ENCODE measurements around the gene CD47. TPM values are rescaled to one million over a fixed set of nuclear protein-coding genes. Genes with fewer than 3 reads are reported as not detected.

Gene CD47
- total and polyA plus RNA-seq, 3 donors from 2014 or later, result 43.5 to 129 (median 49.9) TPM

DNA sequence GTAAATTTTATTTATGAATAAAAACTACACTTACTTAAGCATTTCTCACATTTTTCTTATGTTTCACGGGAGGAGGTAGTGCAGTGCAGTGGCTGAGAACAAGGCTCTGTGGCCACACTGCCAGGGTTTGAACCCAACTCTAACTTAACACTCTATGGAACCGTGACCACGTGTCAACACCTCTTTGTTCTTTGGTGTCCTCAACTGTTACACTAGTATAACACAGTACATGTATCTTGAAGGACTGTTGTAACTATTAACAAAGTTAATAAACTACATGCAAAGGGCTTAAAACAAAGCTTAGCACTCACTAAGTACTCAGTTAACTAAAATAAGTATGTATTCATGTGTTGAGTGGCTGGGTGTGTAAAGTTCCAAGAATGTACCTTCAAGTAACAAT is 19.5 kb downstream of the CD47 start:
- DNase-seq, result no peak
- peaks cover 3% of the 10 kb centered on the region for H3K4me1 ChIP-seq
- H3K27me3 ChIP-seq, result no peaks in the 10 kb centered on the region
- intact Hi-C loops (cut with DNase I; ENCODE audit: low total_unique reads), result no loop called here
- no peak overlapping the region for H3K27ac ChIP-seq
- no peak for TF ChIP-seq POLR2A (IDR thresholded peaks at IDR 0.05)
- TF ChIP-seq, protein P1, sequence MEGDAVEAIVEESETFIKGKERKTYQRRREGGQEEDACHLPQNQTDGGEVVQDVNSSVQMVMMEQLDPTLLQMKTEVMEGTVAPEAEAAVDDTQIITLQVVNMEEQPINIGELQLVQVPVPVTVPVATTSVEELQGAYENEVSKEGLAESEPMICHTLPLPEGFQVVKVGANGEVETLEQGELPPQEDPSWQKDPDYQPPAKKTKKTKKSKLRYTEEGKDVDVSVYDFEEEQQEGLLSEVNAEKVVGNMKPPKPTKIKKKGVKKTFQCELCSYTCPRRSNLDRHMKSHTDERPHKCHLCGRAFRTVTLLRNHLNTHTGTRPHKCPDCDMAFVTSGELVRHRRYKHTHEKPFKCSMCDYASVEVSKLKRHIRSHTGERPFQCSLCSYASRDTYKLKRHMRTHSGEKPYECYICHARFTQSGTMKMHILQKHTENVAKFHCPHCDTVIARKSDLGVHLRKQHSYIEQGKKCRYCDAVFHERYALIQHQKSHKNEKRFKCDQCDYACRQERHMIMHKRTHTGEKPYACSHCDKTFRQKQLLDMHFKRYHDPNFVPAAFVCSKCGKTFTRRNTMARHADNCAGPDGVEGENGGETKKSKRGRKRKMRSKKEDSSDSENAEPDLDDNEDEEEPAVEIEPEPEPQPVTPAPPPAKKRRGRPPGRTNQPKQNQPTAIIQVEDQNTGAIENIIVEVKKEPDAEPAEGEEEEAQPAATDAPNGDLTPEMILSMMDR (IDR thresholded peaks at IDR 0.05), result no peak
- WGBS, 2 donors, result 95% methylated on average over 3 of the region's 3 CpGs
- no peaks in the 10 kb centered on the region for H3K9me3 ChIP-seq
- no peaks in the 10 kb centered on the region for H3K36me3 ChIP-seq (ENCODE audit: low read depth, missing control alignments)
- no peak overlapping the region for H3K4me3 ChIP-seq

DNA sequence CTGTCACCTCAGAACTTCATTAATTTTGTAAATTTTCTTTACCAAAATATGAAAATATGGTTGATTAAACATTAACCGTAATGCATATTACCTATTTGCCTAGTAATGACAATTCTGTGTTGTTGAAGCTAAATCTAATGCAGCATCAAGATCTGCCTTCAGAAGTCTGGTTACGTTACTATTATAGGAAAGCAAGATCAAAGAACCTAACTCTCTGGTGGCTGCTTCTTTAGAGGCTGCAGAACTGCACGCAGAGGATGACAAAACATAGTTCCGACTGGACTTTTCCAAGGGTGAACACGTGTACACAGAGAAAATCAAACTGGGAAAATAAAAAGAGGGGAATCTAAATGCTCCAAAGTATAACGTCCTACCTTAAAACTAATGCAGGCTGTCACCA is 20.5 kb downstream of the CD47 start:
- WGBS, 2 donors, result 77 to 78% methylated on average over 6 of the region's 6 CpGs
- no peak overlapping the region for H3K4me3 ChIP-seq
- H3K9me3 ChIP-seq, result no peaks in the 10 kb centered on the region
- no peaks in the 10 kb centered on the region for H3K36me3 ChIP-seq (ENCODE audit: low read depth, missing control alignments)
- intact Hi-C loops (cut with DNase I; ENCODE audit: low total_unique reads), result no loop called here
- no peak for TF ChIP-seq POLR2A (IDR thresholded peaks at IDR 0.05)
- TF ChIP-seq, protein P1 (IDR thresholded peaks at IDR 0.05), result no peak
- DNase-seq, result no peak
- no peak overlapping the region for H3K27ac ChIP-seq
- no peaks in the 10 kb centered on the region for H3K27me3 ChIP-seq
- peaks cover 3% of the 10 kb centered on the region for H3K4me1 ChIP-seq

DNA sequence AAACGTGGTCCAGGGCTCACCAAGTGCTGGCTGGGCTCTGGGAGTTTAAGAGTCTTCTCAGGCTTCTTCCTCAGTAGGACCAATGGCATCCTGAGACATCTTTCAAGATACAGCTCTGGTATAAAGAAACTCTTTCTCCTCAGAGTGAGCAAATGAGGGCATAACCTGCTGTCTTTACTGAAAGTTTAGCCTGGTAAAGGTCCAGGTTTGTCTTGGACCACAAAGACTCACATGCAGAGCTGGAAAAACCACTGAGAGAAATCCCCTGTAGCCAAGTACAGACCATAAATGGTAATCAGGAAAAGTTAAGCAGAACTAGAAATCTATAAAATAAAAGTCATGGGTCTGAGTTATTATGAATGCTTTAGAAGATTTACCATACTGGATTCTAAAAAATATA is 23.1 kb downstream of the CD47 start:
- H3K36me3 ChIP-seq (ENCODE audit: low read depth, missing control alignments), result no peaks in the 10 kb centered on the region
- no peaks in the 10 kb centered on the region for H3K27me3 ChIP-seq
- peaks cover 3% of the 10 kb centered on the region for H3K4me1 ChIP-seq
- WGBS, 2 donors, result 33 to 36% methylated on average over 1 of the region's 1 CpG
- no peak for DNase-seq
- TF ChIP-seq, protein P1 (IDR thresholded peaks at IDR 0.05), result no peak
- TF ChIP-seq POLR2A (IDR thresholded peaks at IDR 0.05), result no peak
- H3K9me3 ChIP-seq, result no peaks in the 10 kb centered on the region
- H3K27ac ChIP-seq, result no peak overlapping the region
- intact Hi-C loops (cut with DNase I; ENCODE audit: low total_unique reads), result no loop called here
- no peak overlapping the region for H3K4me3 ChIP-seq

- TF ChIP-seq, protein P1 (IDR thresholded peaks at IDR 0.05), result no peak
- no peak for TF ChIP-seq POLR2A (IDR thresholded peaks at IDR 0.05)
- Histone ChIP-seq H3K9me3 (no peaks in the 10 kb centered on the region), H3K27me3 (no peaks in the 10 kb centered on the region), H3K36me3 (ENCODE audit: low read depth, missing control alignments) (no peaks in the 10 kb centered on the region), H3K27ac (no peak overlapping the region), H3K4me1 (peaks cover 3% of the 10 kb centered on the region), H3K4me3 (no peak overlapping the region)
- intact Hi-C loops (cut with DNase I; ENCODE audit: low total_unique reads), result no loop called here
- no peak for DNase-seq
Measured at GRCh38 chr3:108065096-108065495, 25.7 kb downstream of the CD47 start.

GRCh38 chr3:108064293-108064887 is 26.4 kb downstream of the CD47 start:
- H3K36me3 ChIP-seq (ENCODE audit: low read depth, missing control alignments), result no peaks in the 10 kb centered on the region
- H3K4me3 ChIP-seq, result no peak overlapping the region
- H3K4me1 ChIP-seq, result peaks cover 3% of the 10 kb centered on the region
- no peaks in the 10 kb centered on the region for H3K27me3 ChIP-seq
- H3K27ac ChIP-seq, result no peak overlapping the region
- no peak for DNase-seq
- H3K9me3 ChIP-seq, result no peaks in the 10 kb centered on the region
- TF ChIP-seq POLR2A (IDR thresholded peaks at IDR 0.05), result no peak
- TF ChIP-seq, protein P1 (IDR thresholded peaks at IDR 0.05), result no peak
- WGBS, 2 donors, result 90 to 100% methylated on average over 1 of the region's 1 CpG
- intact Hi-C loops (cut with DNase I; ENCODE audit: low total_unique reads), result no loop called here
